HG03196 (cell line): ENCODE results near the gene SMAD5.

ENCODE experiments used
- ATAC-seq: cut with Tn5 transposase; IDR thresholded peaks from one replicate; pipeline ENCODE4 v1.9.1; 2021; ENCODE audit not compliant: unreplicated experiment

The SMAD5 gene

DNA sequence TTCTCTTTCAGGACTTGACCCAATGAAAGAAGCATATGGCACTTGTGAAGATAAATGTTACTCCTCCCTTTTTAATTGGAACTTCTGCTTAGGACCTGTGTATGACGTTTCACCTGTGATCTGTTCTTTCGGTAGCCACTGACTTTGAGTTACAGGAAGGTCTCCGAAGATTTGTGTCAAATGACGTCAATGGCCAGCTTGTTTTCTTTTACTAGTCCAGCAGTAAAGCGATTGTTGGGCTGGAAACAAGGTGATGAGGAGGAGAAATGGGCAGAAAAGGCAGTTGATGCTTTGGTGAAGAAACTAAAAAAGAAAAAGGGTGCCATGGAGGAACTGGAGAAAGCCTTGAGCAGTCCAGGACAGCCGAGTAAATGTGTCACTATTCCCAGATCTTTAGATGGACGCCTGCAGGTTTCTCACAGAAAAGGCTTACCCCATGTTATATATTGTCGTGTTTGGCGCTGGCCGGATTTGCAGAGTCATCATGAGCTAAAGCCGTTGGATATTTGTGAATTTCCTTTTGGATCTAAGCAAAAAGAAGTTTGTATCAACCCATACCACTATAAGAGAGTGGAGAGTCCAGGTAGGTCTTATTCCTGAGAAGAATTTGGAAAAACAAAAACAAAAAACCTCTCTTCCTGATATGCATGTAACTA lies 21.1 kb downstream of the SMAD5 start:
- ATAC-seq, result no peak

DNA sequence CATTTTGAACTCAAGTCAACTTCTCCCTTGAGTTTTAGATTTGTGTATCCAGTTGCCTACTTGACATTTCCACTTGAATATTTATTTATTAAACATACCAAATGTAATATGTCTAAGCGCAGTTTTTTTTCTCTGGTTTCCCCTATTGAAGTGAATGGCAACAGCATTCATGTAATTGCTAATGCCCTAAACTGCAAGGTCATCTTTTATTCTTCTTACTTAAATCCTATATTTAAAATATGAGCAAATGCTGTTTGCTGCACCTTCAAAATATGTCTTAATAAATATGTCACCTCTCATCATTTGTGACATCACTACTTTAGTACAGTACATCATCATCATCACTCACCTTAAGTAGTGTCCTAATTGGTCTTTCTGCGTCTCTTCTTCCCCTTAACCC lies 22.4 kb downstream of the SMAD5 start:
- ATAC-seq, result no peak

DNA sequence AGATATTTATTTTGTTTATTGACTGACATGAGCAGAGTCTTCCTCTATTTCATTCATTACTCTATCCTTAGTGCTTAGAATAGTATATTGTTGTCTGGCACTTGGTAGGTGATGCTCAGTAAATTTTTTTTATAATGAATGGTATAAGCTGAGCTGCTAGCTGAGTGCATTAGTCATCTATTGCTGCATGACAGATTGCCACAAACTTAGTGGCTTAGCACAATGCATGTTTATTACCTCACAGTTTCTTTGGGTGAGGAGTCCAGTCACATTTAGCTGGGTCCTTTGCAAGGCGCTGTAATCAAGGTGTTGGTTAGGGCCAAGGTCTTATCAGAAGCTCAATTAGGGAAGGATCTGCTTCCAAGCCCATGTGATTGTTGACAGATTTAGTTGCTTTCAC lies 23.1 kb downstream of the SMAD5 start:
- ATAC-seq, result no peak

GRCh38 chr5:136157514-136157913 lies 24.9 kb downstream of the SMAD5 start:
- no peak for ATAC-seq

- ATAC-seq, result no peak
Measured at GRCh38 chr5:136159457-136159856, 26.8 kb downstream of the SMAD5 start.

DNA sequence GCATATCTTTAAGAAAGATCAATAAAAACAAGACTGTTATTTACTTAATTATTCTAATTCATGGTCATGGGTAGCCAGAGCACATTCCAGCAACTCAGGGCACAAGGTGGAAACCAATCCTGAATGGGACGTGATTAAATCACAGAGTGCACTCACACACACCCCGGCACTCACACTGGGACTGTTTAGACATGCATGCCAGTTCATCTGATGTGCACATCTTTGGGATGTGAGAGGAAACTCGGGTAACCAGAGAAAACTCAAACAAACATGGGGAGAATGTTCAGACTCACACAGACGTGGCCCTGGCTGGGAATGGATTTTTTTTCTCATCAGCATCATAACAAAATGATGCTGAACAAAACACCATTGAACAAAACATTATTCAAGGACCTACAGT lies 29.4 kb downstream of the SMAD5 start:
- ATAC-seq, result no peak

DNA sequence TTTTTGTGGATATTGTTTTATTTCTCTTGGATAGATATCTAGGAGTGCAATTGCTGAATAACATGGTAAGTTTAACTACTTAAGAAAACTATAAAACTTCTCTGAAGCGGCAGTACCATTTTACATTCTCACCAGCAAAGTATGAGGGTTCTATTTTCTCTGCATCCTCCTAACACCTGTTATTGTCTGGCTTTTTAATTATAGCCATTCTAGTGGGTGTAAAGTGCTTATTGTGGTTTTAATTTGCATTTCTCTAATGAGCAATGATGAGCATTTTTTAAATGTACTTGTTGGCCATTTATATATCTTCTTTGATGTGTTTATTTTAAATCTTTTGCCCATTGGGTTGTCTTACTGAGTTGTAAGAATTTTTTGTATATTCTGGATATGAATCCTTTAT lies 31.6 kb downstream of the SMAD5 start:
- ATAC-seq, result no peak

DNA sequence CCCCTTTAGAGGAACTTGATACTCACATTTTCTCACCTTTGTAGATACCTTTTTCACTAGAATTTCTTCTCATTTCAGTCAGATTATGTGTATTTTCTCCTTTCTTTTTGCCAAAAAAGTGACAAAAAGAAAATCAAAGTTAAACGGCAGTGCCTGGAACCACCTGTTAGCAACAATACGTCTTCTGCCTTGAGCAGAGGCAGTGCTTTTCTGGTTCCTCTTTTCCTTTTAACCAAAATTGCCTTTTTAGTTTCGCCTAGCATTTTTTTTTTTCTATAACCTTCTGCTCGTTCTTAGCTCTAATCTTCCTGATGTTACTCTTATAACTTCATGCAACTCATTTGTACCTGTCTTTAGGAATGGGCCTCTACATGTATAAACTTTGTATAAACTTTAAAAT lies 34.3 kb downstream of the SMAD5 start:
- peak; percentile 66 for ATAC-seq

DNA sequence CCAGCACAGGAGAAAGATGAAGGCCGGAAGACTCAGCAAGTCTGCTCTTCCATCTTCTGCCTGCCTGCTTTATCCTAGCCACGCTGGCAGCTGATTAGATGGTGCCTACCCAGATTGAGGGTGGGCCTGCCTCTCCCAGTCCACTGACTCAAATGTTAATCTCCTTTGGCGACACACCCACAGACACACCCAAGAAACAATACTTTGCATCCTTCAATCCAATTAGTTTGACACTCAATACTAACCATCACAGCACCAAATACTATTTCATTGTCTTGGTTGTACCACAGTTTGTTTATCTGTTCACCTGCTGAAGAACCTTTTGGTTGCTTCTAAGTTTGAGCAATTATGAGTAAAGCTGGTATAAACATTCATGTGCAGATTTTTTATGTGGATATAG lies 36.6 kb downstream of the SMAD5 start:
- ATAC-seq, result no peak

GRCh38 chr5:136174021-136174659 lies 41.5 kb downstream of the SMAD5 start:
- ATAC-seq, result peak; percentile 74

DNA sequence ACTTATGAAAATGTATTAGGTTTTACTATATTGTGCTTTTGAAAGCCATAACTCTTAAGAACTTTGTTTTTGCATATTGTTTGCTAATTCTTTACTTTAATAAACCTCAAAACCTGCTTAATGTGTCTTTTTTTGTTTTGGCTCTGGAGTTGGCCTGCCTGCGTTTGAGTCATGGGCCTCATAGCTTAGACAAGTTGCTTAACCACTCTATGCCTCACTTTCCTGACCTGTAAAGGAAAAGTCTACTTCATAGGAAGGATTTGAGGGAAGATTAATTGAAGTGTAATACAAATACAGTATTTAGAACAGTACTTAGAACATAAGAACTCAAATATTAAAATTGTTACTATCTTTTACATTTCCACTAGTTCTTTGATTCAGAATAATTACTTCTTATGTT lies 50.0 kb downstream of the SMAD5 start:
- no peak for ATAC-seq

- ATAC-seq, result no peak
Measured at GRCh38 chr5:136185974-136186665, 53.5 kb downstream of the SMAD5 start.

- ATAC-seq, result no peak
Measured at GRCh38 chr5:136186796-136187195, 54.2 kb downstream of the SMAD5 start.

DNA sequence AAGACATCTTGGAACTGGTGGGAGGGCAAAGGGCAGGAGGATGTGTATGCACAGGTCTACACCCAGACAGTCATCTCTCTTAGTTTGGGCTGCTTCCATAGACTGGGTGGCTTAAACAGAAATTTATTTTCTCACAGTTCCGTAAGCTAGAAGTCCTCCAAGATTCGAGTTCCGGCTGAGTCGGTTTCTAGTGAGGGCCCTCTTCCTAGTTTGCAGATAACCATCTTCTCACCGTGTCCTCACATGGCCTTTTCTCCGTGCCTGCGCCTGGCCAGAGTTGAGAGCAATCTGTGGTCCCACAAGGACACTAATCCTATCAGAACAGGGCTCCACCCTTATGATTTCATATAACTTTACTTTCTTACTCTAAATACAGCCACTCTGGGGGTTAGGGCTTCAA lies 56.2 kb downstream of the SMAD5 start:
- ATAC-seq, result no peak

DNA sequence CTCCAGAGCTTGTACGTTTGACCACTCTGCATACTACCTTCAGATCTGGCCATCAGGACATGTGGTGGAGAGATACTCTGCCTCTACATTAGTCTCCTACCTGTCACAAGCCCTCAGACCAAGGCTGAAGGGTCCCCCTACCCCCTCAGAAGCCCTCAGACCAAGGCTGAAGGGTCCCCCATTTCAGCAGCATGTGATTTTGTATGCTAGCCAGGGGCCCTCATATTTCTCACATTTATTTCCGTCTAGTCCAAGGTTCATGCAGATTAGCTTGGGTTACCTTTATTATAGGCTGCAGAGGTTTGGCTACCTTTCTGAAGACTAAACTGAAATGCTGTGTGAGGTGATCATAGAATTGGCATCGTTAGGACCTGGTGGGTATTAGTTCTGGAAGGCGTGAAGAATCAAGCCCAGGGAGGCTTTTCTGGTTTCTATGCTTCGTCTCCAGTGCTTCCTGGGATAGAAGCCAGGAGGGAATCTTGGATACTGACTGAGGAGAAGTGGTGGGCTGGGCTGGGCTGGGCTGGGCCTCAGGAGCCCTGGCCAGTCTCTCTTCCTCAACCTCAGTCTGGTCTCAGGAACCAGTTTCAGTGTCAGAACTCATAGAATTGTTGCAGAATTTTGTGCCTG lies 57.6 kb downstream of the SMAD5 start:
- ATAC-seq, result no peak

- ATAC-seq, result no peak
Measured at GRCh38 chr5:136190904-136191303, 58.3 kb downstream of the SMAD5 start.

DNA sequence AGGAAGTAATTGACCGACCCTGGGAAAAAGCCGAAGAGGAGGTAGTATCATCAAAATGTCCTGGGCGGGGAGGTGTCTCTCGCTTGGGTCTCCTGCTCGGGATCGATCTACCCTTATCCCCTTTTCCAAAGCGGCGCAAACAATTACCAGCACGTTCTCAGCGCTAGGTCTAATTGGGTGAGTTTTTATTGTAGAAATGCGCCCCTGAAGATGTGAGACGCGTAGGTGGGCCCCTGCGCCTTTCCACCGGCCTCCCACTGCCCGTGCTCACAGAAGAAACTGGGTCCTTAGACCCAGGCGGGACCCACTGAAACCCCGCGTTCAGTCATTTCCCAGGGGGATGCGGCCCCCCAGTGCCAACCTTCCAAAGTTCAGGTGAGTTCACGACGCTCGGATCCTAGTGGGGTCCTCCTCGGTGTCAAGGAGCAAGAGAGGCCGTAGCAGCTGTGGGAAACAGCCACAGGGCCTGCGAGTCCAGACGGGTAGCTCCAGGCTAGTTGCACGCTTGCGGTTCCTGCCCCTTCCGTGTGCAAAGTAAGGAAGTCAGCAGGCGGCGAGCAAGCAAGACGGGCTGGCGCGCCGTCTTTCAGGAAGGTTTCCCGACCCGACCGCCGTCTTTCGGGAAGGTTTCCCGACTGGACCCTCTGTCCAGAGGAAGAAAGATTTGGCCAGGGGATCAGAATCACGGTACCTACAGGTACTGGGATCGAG lies 58.8 kb downstream of the SMAD5 start:
- no peak for ATAC-seq

DNA sequence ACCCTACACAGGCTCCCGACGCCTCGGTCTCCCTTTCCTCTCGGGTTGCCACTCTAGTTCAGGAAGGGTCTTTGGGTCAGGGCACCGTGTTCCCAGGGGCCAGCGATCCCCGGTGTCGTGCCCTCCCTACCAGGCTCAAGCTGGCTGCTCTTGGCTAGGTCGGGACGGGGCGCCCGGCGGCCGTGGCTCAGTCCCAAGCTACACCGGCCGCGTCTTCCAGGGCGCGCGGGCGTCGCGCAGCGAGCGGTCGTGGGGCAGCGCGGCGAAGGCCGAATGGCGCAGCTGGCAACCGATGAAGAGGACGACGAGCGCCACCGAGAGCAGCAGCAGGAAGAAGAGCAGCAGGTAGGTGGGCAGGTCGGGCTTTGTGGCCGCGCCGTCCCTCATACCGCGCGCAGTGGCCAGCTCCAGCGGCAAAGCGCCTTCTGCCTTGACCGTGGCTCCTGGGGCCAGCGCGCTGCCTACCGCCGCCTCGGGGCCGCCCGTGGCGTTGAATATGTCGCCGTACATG lies 59.4 kb downstream of the SMAD5 start:
- ATAC-seq, result no peak

GRCh38 chr5:136192526-136193321 lies 60.1 kb downstream of the SMAD5 start, which contains the start of gene SMIM32:
SMIM32 (minus strand) TSS chr5:136193162; CDS start chr5:136192524, 638 bp downstream.
- ATAC-seq, result no peak

GRCh38 chr5:136193322-136193935 lies 60.8 kb downstream of the SMAD5 start:
- no peak for ATAC-seq
